ENCODE measurements around the gene BDH1. TPM values are rescaled to one million over a fixed set of nuclear protein-coding genes. Genes with fewer than 3 reads are reported as not detected.

The BDH1 gene
- total and polyA plus RNA-seq, 2 experiments from 2014 or later = 61.8 to 62.9 TPM

DNA sequence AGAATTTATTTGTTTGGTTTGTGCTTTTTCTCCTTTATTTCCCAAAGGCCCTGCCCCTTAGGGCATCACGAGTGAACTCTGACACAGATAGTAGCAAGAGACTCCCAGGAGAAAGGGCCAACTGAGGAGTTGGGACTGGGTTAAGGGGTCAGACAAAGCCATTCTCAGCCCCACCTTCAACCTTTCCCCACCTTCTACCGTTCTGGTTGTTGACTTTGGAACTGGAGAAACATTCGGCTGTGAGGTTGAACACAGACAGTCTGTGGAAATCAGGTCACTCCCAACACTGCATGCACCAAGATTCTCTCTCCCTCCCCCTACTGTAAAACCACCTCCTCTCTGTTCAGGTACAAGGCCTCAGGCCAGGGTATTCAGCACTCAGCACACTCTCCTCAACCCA lies 3.9 kb upstream of the BDH1 start:
- no peak for DNase-seq (ENCODE audit: low spot score)
- WGBS (ENCODE audit: low lambda C conversion rate, missing lambda C conversion rate) = 66% methylated on average over 3 of the region's 3 CpGs
- Histone ChIP-seq H3K27ac (peak overlapping the region; percentile 7), H3K36me3 (replicated peaks; ENCODE audit: insufficient read depth, low read depth) (no peaks in the 10 kb centered on the region), H3K4me2 (no peak overlapping the region), H3K27me3 (no peaks in the 10 kb centered on the region), H4K20me1 (ENCODE audit: insufficient read depth, poor library complexity, severe bottlenecking) (no peaks in the 10 kb centered on the region), H3K4me3 (no peak overlapping the region), H3K9me3 (ENCODE audit: low read depth) (peaks cover 10% of the 10 kb centered on the region), H3K79me2 (peaks cover 5% of the 10 kb centered on the region), H2AFZ (no peak overlapping the region), H3K9me2 (replicated peaks; ENCODE audit: insufficient read depth) (no peaks in the 10 kb centered on the region), H3K4me1 (ENCODE audit: insufficient read depth) (peaks cover 4% of the 10 kb centered on the region)
- TF ChIP-seq EZH2phosphoT487 (IDR thresholded peaks at IDR 0.05; ENCODE audit: low read depth, severe bottlenecking, unreplicated experiment) = no peak
- TF ChIP-seq, protein P1, sequence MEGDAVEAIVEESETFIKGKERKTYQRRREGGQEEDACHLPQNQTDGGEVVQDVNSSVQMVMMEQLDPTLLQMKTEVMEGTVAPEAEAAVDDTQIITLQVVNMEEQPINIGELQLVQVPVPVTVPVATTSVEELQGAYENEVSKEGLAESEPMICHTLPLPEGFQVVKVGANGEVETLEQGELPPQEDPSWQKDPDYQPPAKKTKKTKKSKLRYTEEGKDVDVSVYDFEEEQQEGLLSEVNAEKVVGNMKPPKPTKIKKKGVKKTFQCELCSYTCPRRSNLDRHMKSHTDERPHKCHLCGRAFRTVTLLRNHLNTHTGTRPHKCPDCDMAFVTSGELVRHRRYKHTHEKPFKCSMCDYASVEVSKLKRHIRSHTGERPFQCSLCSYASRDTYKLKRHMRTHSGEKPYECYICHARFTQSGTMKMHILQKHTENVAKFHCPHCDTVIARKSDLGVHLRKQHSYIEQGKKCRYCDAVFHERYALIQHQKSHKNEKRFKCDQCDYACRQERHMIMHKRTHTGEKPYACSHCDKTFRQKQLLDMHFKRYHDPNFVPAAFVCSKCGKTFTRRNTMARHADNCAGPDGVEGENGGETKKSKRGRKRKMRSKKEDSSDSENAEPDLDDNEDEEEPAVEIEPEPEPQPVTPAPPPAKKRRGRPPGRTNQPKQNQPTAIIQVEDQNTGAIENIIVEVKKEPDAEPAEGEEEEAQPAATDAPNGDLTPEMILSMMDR (IDR thresholded peaks at IDR 0.05; ENCODE audit: poor library complexity) = no peak
- TF ChIP-seq EZH2 (IDR thresholded peaks at IDR 0.05; ENCODE audit: borderline replicate concordance) = no peak

DNA sequence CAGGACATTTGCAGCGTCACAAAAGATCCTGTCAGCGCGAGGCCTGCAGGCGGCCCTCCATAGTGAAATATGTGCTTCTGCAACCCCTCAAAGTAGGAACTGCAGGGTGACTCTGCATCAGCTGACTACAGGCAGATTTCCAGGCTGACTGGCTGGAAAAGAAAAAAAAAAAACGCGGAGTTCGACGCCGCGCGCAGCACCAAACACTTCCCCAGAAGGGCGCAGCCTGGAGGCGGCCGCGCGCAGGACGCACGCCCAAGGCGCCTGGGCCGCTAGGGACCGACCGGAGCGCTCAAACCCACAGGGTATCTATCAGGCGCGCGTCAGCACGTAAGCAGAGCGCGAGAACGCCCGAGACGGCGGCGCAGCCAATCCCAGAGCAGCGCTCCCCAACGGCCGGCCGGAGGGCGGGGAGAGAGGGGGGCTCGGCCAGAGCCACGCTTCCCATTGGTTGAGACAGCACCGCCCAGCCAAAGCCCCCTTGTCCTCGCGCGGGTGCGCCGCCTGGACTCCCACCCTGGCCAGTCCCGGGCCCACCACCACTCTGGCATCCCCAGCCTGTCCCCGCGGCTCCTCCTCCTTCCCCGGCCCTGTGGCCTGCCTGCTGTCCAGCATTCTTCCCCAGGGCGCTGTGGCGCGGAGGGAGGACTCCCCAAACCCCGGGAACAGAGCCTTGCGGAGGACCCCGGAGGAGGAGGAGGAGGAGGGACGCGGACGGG lies 1.0 kb downstream of the BDH1 start:
- Histone ChIP-seq H3K9me2 (replicated peaks; ENCODE audit: insufficient read depth) (no peaks in the 10 kb centered on the region), H3K79me2 (peaks cover 47% of the 10 kb centered on the region), H3K4me2 (peak overlapping the region; percentile 88), H3K9me3 (ENCODE audit: low read depth) (no peaks in the 10 kb centered on the region), H3K27ac (peak overlapping the region; percentile 96), H2AFZ (peak overlapping the region; percentile 79), H3K4me3 (peak overlapping the region; percentile 40), H3K4me1 (ENCODE audit: insufficient read depth) (peaks cover 4% of the 10 kb centered on the region), H4K20me1 (ENCODE audit: insufficient read depth, poor library complexity, severe bottlenecking) (no peaks in the 10 kb centered on the region), H3K36me3 (replicated peaks; ENCODE audit: insufficient read depth, low read depth) (no peaks in the 10 kb centered on the region), H3K27me3 (no peaks in the 10 kb centered on the region)
- WGBS (ENCODE audit: low lambda C conversion rate, missing lambda C conversion rate) = 2% methylated on average over 31 of the region's 60 CpGs
- TF ChIP-seq EZH2 (IDR thresholded peaks at IDR 0.05; ENCODE audit: borderline replicate concordance) (no peak), EZH2phosphoT487 (IDR thresholded peaks at IDR 0.05; ENCODE audit: low read depth, severe bottlenecking, unreplicated experiment) (no peak)
- TF ChIP-seq, protein P1 (IDR thresholded peaks at IDR 0.05; ENCODE audit: poor library complexity) = peak; percentile 59
- peak; percentile 99 for DNase-seq (ENCODE audit: low spot score)

DNA sequence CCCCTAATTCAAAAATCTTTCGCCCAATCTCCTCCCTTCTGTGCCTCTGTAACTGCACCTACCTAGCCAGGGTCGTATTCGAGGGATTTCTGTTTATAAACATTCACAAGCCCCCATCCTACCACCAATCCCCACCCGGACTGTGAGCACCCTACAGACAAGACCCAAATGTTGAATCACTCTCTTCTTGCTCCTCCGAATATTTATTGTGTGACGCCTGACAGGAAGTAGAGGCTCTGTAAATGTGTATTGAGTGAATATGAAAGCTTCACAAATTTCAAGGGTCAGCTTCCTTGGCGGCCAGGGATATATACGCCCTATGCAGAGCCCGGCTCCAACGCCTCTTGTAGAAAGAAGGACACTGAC lies 1.6 kb downstream of the BDH1 start:
- Histone ChIP-seq H3K9me3 (ENCODE audit: low read depth) (no peaks in the 10 kb centered on the region), H3K4me3 (peak overlapping the region; percentile 20), H3K4me2 (peak overlapping the region; percentile 88), H3K36me3 (replicated peaks; ENCODE audit: insufficient read depth, low read depth) (no peaks in the 10 kb centered on the region), H2AFZ (peak overlapping the region; percentile 79), H3K79me2 (peaks cover 53% of the 10 kb centered on the region), H3K4me1 (ENCODE audit: insufficient read depth) (peaks cover 4% of the 10 kb centered on the region), H4K20me1 (ENCODE audit: insufficient read depth, poor library complexity, severe bottlenecking) (no peaks in the 10 kb centered on the region), H3K27me3 (no peaks in the 10 kb centered on the region), H3K9me2 (replicated peaks; ENCODE audit: insufficient read depth) (no peaks in the 10 kb centered on the region), H3K27ac (peak overlapping the region; percentile 92)
- TF ChIP-seq, protein P1 (IDR thresholded peaks at IDR 0.05; ENCODE audit: poor library complexity) = no peak
- TF ChIP-seq EZH2 (IDR thresholded peaks at IDR 0.05; ENCODE audit: borderline replicate concordance) = no peak
- TF ChIP-seq EZH2phosphoT487 (IDR thresholded peaks at IDR 0.05; ENCODE audit: low read depth, severe bottlenecking, unreplicated experiment) = no peak
- WGBS (ENCODE audit: low lambda C conversion rate, missing lambda C conversion rate) = 43% methylated on average over 10 of the region's 10 CpGs
- no peak for DNase-seq (ENCODE audit: low spot score)

All from hepatocyte (in vitro differentiated cells).